ENCODE results near the gene ARHGAP9. TPM values are rescaled to one million over a fixed set of nuclear protein-coding genes. Genes with fewer than 3 reads are reported as not detected.

The ARHGAP9 gene
- polyA plus RNA-seq, 1 of the 3 experiments (the other 2 are of a cell fraction) = 0.66 TPM

GRCh38 chr12:57439762-57440266, 39.9 kb downstream of the ARHGAP9 start:
- no peak overlapping the region for H3K27ac ChIP-seq (ENCODE audit: low read depth in 2 of 2, low read length in 1 of 2)
- H3K4me1 ChIP-seq (ENCODE audit: control insufficient read depth in 1 of 2, insufficient read depth in 2 of 2, low read depth in 1 of 2, low read length in 1 of 2) = no peaks in the 10 kb centered on the region
- CTCF ChIA-PET = interaction anchor here (1.3 to 6.2 kb wide), 2 partner anchors 14 to 23 kb away, joined by 4 to 49 read pairs; partner anchors contain the start of gene INHBE
- no peak overlapping the region for H3K4me3 ChIP-seq (ENCODE audit: low read depth in 2 of 2, low read length in 1 of 2)
- POLR2A ChIA-PET = no interaction called here
- H3K79me2 ChIP-seq (ENCODE audit: insufficient read depth) = no peaks in the 10 kb centered on the region
- H3K36me3 ChIP-seq (replicated peaks in 1 of 2; ENCODE audit: control insufficient read depth in 1 of 2, insufficient read depth in 2 of 2, low read length in 1 of 2) = no peaks in the 10 kb centered on the region
- no peaks in the 10 kb centered on the region for H3K9me3 ChIP-seq
- no peaks in the 10 kb centered on the region for H3K9me2 ChIP-seq
- DNase-seq = no peak
- H3K27me3 ChIP-seq (ENCODE audit: insufficient read depth) = no peaks in the 10 kb centered on the region
- no peak overlapping the region for H3K4me2 ChIP-seq
- WGBS (ENCODE audit: low lambda C conversion rate) = 59% methylated on average over 4 of the region's 4 CpGs
- H4K20me1 ChIP-seq (ENCODE audit: insufficient read depth) = no peaks in the 10 kb centered on the region
- no peak overlapping the region for H2AFZ ChIP-seq (ENCODE audit: low read depth)
- no peak overlapping the region for H3K9ac ChIP-seq
- TF ChIP-seq CHD2 (IDR thresholded peaks at IDR 0.05; ENCODE audit: low read length, partially characterized antibody) (no peak), NFIC (IDR thresholded peaks at IDR 0.05; ENCODE audit: borderline replicate concordance) (no peak), JUND (IDR thresholded peaks at IDR 0.05) (no peak), FOXJ3 (CRISPR knock-in tag; IDR thresholded peaks at IDR 0.05) (no peak)
- H3F3A ChIP-seq (replicated peaks; ENCODE audit: insufficient read depth) = no peaks in the 10 kb centered on the region

DNA sequence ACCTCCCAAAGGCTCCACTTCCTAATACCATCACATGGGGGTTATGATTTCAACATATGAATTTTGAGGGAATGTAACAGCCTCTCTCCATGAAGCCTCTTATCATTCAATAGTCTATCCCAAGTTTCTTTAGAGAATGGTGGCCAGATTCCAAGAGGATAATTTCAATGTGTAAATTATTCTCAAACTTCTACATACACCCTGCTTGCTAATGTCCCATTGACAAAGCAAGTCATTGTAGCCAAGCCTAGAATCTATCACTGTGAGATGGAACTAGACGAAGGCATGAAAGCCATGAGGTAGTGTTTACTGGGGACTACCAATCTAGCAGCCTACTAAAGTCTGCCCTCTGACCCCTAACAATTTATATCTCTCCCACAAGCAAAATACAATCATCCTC, 41.3 kb downstream of the ARHGAP9 start:
- no peaks in the 10 kb centered on the region for H4K20me1 ChIP-seq (ENCODE audit: insufficient read depth)
- no peaks in the 10 kb centered on the region for H3K4me1 ChIP-seq (ENCODE audit: control insufficient read depth in 1 of 2, insufficient read depth in 2 of 2, low read depth in 1 of 2, low read length in 1 of 2)
- no peak overlapping the region for H3K9ac ChIP-seq
- H3K36me3 ChIP-seq (replicated peaks in 1 of 2; ENCODE audit: control insufficient read depth in 1 of 2, insufficient read depth in 2 of 2, low read length in 1 of 2) = no peaks in the 10 kb centered on the region
- no peaks in the 10 kb centered on the region for H3K27me3 ChIP-seq (ENCODE audit: insufficient read depth)
- H3K27ac ChIP-seq (ENCODE audit: low read depth in 2 of 2, low read length in 1 of 2) = no peak overlapping the region
- CTCF ChIA-PET = interaction anchor here (1.0 to 2.9 kb wide), 4 partner anchors 8 to 24 kb away, joined by 3 to 18 read pairs (median 6); partner anchors contain the start of gene INHBE
- TF ChIP-seq, protein P1, sequence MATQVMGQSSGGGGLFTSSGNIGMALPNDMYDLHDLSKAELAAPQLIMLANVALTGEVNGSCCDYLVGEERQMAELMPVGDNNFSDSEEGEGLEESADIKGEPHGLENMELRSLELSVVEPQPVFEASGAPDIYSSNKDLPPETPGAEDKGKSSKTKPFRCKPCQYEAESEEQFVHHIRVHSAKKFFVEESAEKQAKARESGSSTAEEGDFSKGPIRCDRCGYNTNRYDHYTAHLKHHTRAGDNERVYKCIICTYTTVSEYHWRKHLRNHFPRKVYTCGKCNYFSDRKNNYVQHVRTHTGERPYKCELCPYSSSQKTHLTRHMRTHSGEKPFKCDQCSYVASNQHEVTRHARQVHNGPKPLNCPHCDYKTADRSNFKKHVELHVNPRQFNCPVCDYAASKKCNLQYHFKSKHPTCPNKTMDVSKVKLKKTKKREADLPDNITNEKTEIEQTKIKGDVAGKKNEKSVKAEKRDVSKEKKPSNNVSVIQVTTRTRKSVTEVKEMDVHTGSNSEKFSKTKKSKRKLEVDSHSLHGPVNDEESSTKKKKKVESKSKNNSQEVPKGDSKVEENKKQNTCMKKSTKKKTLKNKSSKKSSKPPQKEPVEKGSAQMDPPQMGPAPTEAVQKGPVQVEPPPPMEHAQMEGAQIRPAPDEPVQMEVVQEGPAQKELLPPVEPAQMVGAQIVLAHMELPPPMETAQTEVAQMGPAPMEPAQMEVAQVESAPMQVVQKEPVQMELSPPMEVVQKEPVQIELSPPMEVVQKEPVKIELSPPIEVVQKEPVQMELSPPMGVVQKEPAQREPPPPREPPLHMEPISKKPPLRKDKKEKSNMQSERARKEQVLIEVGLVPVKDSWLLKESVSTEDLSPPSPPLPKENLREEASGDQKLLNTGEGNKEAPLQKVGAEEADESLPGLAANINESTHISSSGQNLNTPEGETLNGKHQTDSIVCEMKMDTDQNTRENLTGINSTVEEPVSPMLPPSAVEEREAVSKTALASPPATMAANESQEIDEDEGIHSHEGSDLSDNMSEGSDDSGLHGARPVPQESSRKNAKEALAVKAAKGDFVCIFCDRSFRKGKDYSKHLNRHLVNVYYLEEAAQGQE (IDR thresholded peaks at IDR 0.05; ENCODE audit: low read depth, low read length) = no peak
- no peak for TF ChIP-seq NRF1 (IDR thresholded peaks at IDR 0.05; ENCODE audit: low read depth, low read length)
- TF ChIP-seq POLR2AphosphoS5 (IDR thresholded peaks at IDR 0.05; ENCODE audit: low read depth, low read length) = no peak
- no peak for TF ChIP-seq GATA2 (CRISPR knock-in tag; IDR thresholded peaks at IDR 0.05)
- no peak for TF ChIP-seq NFIC (IDR thresholded peaks at IDR 0.05; ENCODE audit: borderline replicate concordance)
- no peak for TF ChIP-seq CHD2 (IDR thresholded peaks at IDR 0.05; ENCODE audit: low read length, partially characterized antibody)
- TF ChIP-seq RXRA (IDR thresholded peaks at IDR 0.05; ENCODE audit: borderline replicate concordance, low read depth) = no peak
- TF ChIP-seq, protein P2, sequence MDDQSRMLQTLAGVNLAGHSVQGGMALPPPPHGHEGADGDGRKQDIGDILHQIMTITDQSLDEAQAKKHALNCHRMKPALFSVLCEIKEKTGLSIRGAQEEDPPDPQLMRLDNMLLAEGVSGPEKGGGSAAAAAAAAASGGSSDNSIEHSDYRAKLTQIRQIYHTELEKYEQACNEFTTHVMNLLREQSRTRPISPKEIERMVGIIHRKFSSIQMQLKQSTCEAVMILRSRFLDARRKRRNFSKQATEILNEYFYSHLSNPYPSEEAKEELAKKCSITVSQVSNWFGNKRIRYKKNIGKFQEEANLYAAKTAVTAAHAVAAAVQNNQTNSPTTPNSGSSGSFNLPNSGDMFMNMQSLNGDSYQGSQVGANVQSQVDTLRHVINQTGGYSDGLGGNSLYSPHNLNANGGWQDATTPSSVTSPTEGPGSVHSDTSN (IDR thresholded peaks at IDR 0.05) = no peak
- no peak for TF ChIP-seq MXI1 (IDR thresholded peaks at IDR 0.05; ENCODE audit: low read depth, low read length)
- TF ChIP-seq RCOR1 (IDR thresholded peaks at IDR 0.05; ENCODE audit: low read length) = no peak
- TF ChIP-seq TEAD4 (IDR thresholded peaks at IDR 0.05; ENCODE audit: borderline replicate concordance, insufficient read depth) = no peak
- TF ChIP-seq SIN3A (IDR thresholded peaks at IDR 0.05; ENCODE audit: borderline replicate concordance, low read depth, low read length) = no peak
- TF ChIP-seq FOXM1 (IDR thresholded peaks at IDR 0.05; ENCODE audit: low read depth) = no peak
- TF ChIP-seq ELF1 (IDR thresholded peaks at IDR 0.05) = no peak
- no peaks in the 10 kb centered on the region for H3F3A ChIP-seq (replicated peaks; ENCODE audit: insufficient read depth)
- H3K79me2 ChIP-seq (ENCODE audit: insufficient read depth) = no peaks in the 10 kb centered on the region
- H3K9me3 ChIP-seq = no peaks in the 10 kb centered on the region
- POLR2A ChIA-PET = no interaction called here
- no peak overlapping the region for H3K4me2 ChIP-seq
- WGBS (ENCODE audit: low lambda C conversion rate) = 100% methylated on average over 1 of the region's 1 CpG
- DNase-seq = no peak
- H3K9me2 ChIP-seq = no peaks in the 10 kb centered on the region
- no peak overlapping the region for H2AFZ ChIP-seq (ENCODE audit: low read depth)
- H3K4me3 ChIP-seq (ENCODE audit: low read depth in 2 of 2, low read length in 1 of 2) = no peak overlapping the region

Data from SK-N-SH (cell line).